GM21447 (cell line): Measurements from ENCODE around the gene FAM187B.
"Not testable (repeated sequence)": the region's sequence is repeated elsewhere in the genome, so short reads cannot be mapped to it uniquely, and the experiment has no call there.

Experiments
- ATAC-seq: cut with Tn5 transposase; IDR thresholded peaks from one replicate; pipeline ENCODE4 v1.9.1; 2021; ENCODE audit not compliant: unreplicated experiment

Gene FAM187B

GRCh38 chr19:35213663-35214632 lies 14.6 kb downstream of the FAM187B start:
- ATAC-seq = peak; percentile 70

- no peak for ATAC-seq
Measured at GRCh38 chr19:35212241-35212640, 16.3 kb downstream of the FAM187B start.

GRCh38 chr19:35211545-35212230 lies 16.9 kb downstream of the FAM187B start:
- no peak for ATAC-seq

GRCh38 chr19:35209646-35210045 lies 18.9 kb downstream of the FAM187B start:
- ATAC-seq = no peak

GRCh38 chr19:35208121-35208520 lies 20.4 kb downstream of the FAM187B start:
- no peak for ATAC-seq

GRCh38 chr19:35207391-35207871 lies 21.1 kb downstream of the FAM187B start:
- no peak for ATAC-seq

GRCh38 chr19:35206855-35207254 lies 21.7 kb downstream of the FAM187B start:
- no peak for ATAC-seq

- no peak for ATAC-seq
Measured at GRCh38 chr19:35206379-35206778, 22.2 kb downstream of the FAM187B start.

- peak; percentile 25 for ATAC-seq
Measured at GRCh38 chr19:35205733-35206323, 22.7 kb downstream of the FAM187B start.

GRCh38 chr19:35204799-35205732 lies 23.5 kb downstream of the FAM187B start:
- peak; percentile 66 for ATAC-seq

GRCh38 chr19:35202722-35203688 lies 25.5 kb downstream of the FAM187B start:
- no peak for ATAC-seq

GRCh38 chr19:35199481-35199880 lies 29.1 kb downstream of the FAM187B start:
- no peak for ATAC-seq

GRCh38 chr19:35196861-35197260 lies 31.7 kb downstream of the FAM187B start:
- ATAC-seq = not testable (repeated sequence)

- ATAC-seq = no peak
Measured at GRCh38 chr19:35195830-35196229, 32.7 kb downstream of the FAM187B start.

GRCh38 chr19:35194012-35194984 lies 34.2 kb downstream of the FAM187B start:
- ATAC-seq = no peak

- ATAC-seq = no peak
Measured at GRCh38 chr19:35184884-35185283, 43.7 kb downstream of the FAM187B start.

- no peak for ATAC-seq
Measured at GRCh38 chr19:35184267-35184666, 44.3 kb downstream of the FAM187B start.

- ATAC-seq = no peak
Measured at GRCh38 chr19:35181387-35181786, 47.2 kb downstream of the FAM187B start.
